ENCODE measurements around the gene RFT1.

RFT1 gene

GRCh38 chr3:53042651-53043050 is 87.6 kb downstream of the RFT1 start:
- no peak overlapping the region for H3K4me3 ChIP-seq (ENCODE audit: low read depth, low read length)
- H3K36me3 ChIP-seq (ENCODE audit: control insufficient read depth, insufficient read depth, low read length): no peaks in the 10 kb centered on the region
- H3K4me1 ChIP-seq (ENCODE audit: control insufficient read depth, insufficient read depth, low read length): no peaks in the 10 kb centered on the region
- no peak overlapping the region for H3K9ac ChIP-seq (ENCODE audit: low read depth, low read length)
- H3K27me3 ChIP-seq (ENCODE audit: control insufficient read depth, insufficient read depth, low read length): peaks cover 26% of the 10 kb centered on the region
- H3K9me3 ChIP-seq (ENCODE audit: control insufficient read depth, insufficient read depth, low read length): no peaks in the 10 kb centered on the region

- H3K27me3 ChIP-seq (ENCODE audit: control insufficient read depth, insufficient read depth, low read length): peaks cover 17% of the 10 kb centered on the region
- no peak overlapping the region for H3K9ac ChIP-seq (ENCODE audit: low read depth, low read length)
- no peak overlapping the region for H3K4me3 ChIP-seq (ENCODE audit: low read depth, low read length)
- H3K36me3 ChIP-seq (ENCODE audit: control insufficient read depth, insufficient read depth, low read length): no peaks in the 10 kb centered on the region
- H3K4me1 ChIP-seq (ENCODE audit: control insufficient read depth, insufficient read depth, low read length): no peaks in the 10 kb centered on the region
- no peaks in the 10 kb centered on the region for H3K9me3 ChIP-seq (ENCODE audit: control insufficient read depth, insufficient read depth, low read length)
These were observed 89.8 kb downstream of the RFT1 start for GRCh38 chr3:53040351-53040820.

- H3K9me3 ChIP-seq (ENCODE audit: control insufficient read depth, insufficient read depth, low read length): no peaks in the 10 kb centered on the region
- no peaks in the 10 kb centered on the region for H3K36me3 ChIP-seq (ENCODE audit: control insufficient read depth, insufficient read depth, low read length)
- no peak overlapping the region for H3K4me3 ChIP-seq (ENCODE audit: low read depth, low read length)
- H3K4me1 ChIP-seq (ENCODE audit: control insufficient read depth, insufficient read depth, low read length): no peaks in the 10 kb centered on the region
- H3K9ac ChIP-seq (ENCODE audit: low read depth, low read length): no peak overlapping the region
- peaks cover 14% of the 10 kb centered on the region for H3K27me3 ChIP-seq (ENCODE audit: control insufficient read depth, insufficient read depth, low read length)
These were observed 90.9 kb downstream of the RFT1 start for GRCh38 chr3:53039376-53039752.

- Histone ChIP-seq H3K9ac (ENCODE audit: low read depth, low read length) (no peak overlapping the region), H3K4me3 (ENCODE audit: low read depth, low read length) (no peak overlapping the region), H3K4me1 (ENCODE audit: control insufficient read depth, insufficient read depth, low read length) (no peaks in the 10 kb centered on the region), H3K27me3 (ENCODE audit: control insufficient read depth, insufficient read depth, low read length) (peaks cover 8% of the 10 kb centered on the region), H3K9me3 (ENCODE audit: control insufficient read depth, insufficient read depth, low read length) (no peaks in the 10 kb centered on the region), H3K36me3 (ENCODE audit: control insufficient read depth, insufficient read depth, low read length) (no peaks in the 10 kb centered on the region)
These were observed 91.4 kb downstream of the RFT1 start for GRCh38 chr3:53038679-53039375.
